ENCODE results near the gene PHYHD1.

GRCh38 chr9:128946571-128947276, 25.9 kb downstream of the PHYHD1 start:
- TF ChIP-seq CTCF (IDR thresholded peaks at IDR 0.05) (no peak), POLR2A (IDR thresholded peaks at IDR 0.05) (no peak)
